Fibroblast of skin of scalp (primary cell): ENCODE results near the gene TRIM68. TPM values are rescaled to one million over a fixed set of nuclear protein-coding genes. Genes with fewer than 3 reads are reported as not detected.

Experiments used
- DNase-seq: peaks from one replicate; pipeline ENCODE4 v3.0.0-alpha.2; 2013
- polyA plus RNA-seq, 2 experiments: library from polyadenylated mRNA; unstranded; fragments of 120-200 nt; gene quantifications; one replicate each; pipeline ENCODE4 v1.2.1, GENCODE V29; 2013; ENCODE audit not compliant: insufficient read length in 2 of 2

Gene TRIM68
- 8.8 TPM for polyA plus RNA-seq (2013, experiment 1 of 2; ENCODE audit: insufficient read length)
- polyA plus RNA-seq (2013, experiment 2 of 2; ENCODE audit: insufficient read length) = 8.3 TPM

GRCh38 chr11:4607781-4608666, at the start of gene TRIM68:
Gene TRIM68 (minus strand): TSS chr11:4608231. CDS start chr11:4605504, 2,727 bp downstream.
- peak; percentile 97 for DNase-seq

GRCh38 chr11:4654635-4655369, 46.8 kb upstream of the TRIM68 start:
- no peak for DNase-seq

- DNase-seq = no peak
Observed at GRCh38 chr11:4647766-4648165, 39.7 kb upstream of the TRIM68 start.

- no peak for DNase-seq
Observed at GRCh38 chr11:4645974-4646373, 37.9 kb upstream of the TRIM68 start.

GRCh38 chr11:4644233-4644632, 36.2 kb upstream of the TRIM68 start:
- no peak for DNase-seq

- no peak for DNase-seq
Observed at GRCh38 chr11:4643682-4644081, 35.7 kb upstream of the TRIM68 start, which contains the start of gene OR51E1. Gene OR51E1 (plus strand): TSS chr11:4643982. CDS start chr11:4652527, 8,545 bp downstream.

- no peak for DNase-seq
Observed at GRCh38 chr11:4643076-4643475, 35.0 kb upstream of the TRIM68 start.

GRCh38 chr11:4642043-4642442, 34.0 kb upstream of the TRIM68 start:
- no peak for DNase-seq

GRCh38 chr11:4641501-4641900, 33.5 kb upstream of the TRIM68 start:
- no peak for DNase-seq

- no peak for DNase-seq
Observed at GRCh38 chr11:4639931-4640330, 31.9 kb upstream of the TRIM68 start.

- DNase-seq = no peak
Observed at GRCh38 chr11:4637662-4638047, 29.6 kb upstream of the TRIM68 start.

GRCh38 chr11:4636962-4637661, 29.1 kb upstream of the TRIM68 start, which contains the start of gene OR51D1:
Gene OR51D1 (plus strand): TSS chr11:4637477. CDS start chr11:4639791, 2,314 bp downstream.
- DNase-seq = peak; percentile 62

GRCh38 chr11:4636136-4636535, 28.1 kb upstream of the TRIM68 start:
- no peak for DNase-seq

GRCh38 chr11:4626207-4627099, 18.4 kb upstream of the TRIM68 start:
- peak; percentile 54 for DNase-seq

- DNase-seq = no peak
Observed at GRCh38 chr11:4619514-4619913, 11.5 kb upstream of the TRIM68 start.

GRCh38 chr11:4615856-4616444, 7.9 kb upstream of the TRIM68 start:
- no peak for DNase-seq

- no peak for DNase-seq
Observed at GRCh38 chr11:4611986-4612385, 4.0 kb upstream of the TRIM68 start.

- DNase-seq = no peak
Observed at GRCh38 chr11:4610258-4610935, 2.4 kb upstream of the TRIM68 start.

- DNase-seq = no peak
Observed at GRCh38 chr11:4607096-4607495, 935 bp downstream of the TRIM68 start.

GRCh38 chr11:4606231-4607015, 1.6 kb downstream of the TRIM68 start:
- DNase-seq = peak; percentile 4
